ENCODE results near the gene TCF7L1.

DNA sequence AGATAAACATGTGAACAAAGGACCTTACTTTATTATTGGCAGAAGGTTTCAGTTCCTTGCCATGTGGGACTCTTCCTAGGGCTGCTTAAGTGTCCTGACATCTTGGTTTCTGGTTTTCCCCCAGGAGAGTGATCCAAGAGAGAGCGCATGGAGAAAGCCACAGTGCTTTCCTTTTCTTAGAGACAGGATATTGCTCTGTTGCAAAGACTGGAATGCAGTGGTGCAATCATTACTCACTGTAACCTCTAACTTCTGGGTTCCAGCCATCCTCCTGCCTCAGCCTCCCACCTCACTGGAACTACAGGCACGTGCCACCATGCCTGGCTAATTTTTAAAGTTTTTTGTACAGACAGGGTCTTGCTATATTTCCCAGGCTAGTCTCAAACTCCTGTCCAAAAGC lies 38.1 kb upstream of the TCF7L1 start:
- no peak for TF ChIP-seq POLR2A (IDR thresholded peaks at IDR 0.05)
- TF ChIP-seq, protein P1, sequence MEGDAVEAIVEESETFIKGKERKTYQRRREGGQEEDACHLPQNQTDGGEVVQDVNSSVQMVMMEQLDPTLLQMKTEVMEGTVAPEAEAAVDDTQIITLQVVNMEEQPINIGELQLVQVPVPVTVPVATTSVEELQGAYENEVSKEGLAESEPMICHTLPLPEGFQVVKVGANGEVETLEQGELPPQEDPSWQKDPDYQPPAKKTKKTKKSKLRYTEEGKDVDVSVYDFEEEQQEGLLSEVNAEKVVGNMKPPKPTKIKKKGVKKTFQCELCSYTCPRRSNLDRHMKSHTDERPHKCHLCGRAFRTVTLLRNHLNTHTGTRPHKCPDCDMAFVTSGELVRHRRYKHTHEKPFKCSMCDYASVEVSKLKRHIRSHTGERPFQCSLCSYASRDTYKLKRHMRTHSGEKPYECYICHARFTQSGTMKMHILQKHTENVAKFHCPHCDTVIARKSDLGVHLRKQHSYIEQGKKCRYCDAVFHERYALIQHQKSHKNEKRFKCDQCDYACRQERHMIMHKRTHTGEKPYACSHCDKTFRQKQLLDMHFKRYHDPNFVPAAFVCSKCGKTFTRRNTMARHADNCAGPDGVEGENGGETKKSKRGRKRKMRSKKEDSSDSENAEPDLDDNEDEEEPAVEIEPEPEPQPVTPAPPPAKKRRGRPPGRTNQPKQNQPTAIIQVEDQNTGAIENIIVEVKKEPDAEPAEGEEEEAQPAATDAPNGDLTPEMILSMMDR (IDR thresholded peaks at IDR 0.05) = no peak
